A172 (cell line): ENCODE measurements around the gene SNAP91. TPM values are rescaled to one million over a fixed set of nuclear protein-coding genes. Genes with fewer than 3 reads are reported as not detected.

Source experiments
- DNase-seq: peaks from one replicate; pipeline ENCODE4 v3.0.0-alpha.2; 2015; ENCODE audit warnings: low spot score
- total RNA-seq: library from RNA; depleted of rRNA; stranded (reverse); fragments of >200 nt; shearing (Covaris generic); gene quantifications from 2 replicates; pipeline ENCODE4 v1.2.3, GENCODE V29; 2014; rRNA removed

The SNAP91 gene
- total RNA-seq, 1 experiment from 2014 or later: not detected

GRCh38 chr6:83539678-83540077 is 169.2 kb downstream of the SNAP91 start:
- no peak for DNase-seq

DNA sequence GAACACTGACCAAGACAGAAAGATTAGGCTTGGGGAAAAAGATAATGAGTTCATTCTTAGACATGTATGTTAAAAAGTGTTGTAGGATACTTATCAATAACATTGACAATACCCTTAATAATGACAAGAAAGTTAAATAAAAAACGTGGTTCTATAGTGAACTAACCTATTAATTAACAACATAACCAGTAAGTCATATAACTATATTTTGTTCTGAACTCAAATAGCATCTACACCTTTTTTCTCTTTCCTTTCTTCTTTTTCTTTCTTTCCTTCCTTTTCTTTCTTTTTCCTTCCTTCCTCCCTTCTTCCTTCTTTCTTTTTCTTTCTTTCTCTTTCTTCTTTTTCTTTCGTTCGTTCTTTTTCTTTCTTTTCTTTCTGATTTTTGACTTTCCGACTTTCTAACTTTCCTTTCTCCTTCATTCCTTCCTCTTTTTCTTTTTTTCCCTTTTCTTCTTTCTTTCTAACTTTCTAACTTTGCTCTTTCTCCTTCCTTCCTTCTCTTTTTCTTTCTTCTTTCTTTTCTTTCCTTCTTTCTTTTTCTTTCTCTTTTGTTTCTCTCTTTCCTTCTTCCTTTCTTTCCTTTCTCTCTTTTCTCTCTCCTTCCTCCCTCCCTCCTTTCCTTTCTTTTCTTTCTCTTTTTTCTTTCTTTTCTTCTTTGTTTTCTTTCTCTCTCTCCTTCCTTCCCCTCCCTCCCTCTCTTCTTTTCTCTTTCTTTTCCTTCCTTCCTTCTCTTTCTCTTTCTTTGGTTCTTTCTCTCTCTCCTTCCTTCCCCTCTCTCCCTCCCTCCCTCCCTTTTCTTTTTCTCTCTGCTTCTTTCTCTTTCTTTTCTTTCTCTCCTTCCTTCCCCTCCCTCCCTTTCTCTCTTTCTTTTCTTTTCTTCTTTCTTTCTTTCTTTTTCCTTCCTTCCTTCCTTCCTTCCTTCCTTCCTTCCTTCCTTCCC is 172.0 kb downstream of the SNAP91 start:
- DNase-seq: no peak

DNA sequence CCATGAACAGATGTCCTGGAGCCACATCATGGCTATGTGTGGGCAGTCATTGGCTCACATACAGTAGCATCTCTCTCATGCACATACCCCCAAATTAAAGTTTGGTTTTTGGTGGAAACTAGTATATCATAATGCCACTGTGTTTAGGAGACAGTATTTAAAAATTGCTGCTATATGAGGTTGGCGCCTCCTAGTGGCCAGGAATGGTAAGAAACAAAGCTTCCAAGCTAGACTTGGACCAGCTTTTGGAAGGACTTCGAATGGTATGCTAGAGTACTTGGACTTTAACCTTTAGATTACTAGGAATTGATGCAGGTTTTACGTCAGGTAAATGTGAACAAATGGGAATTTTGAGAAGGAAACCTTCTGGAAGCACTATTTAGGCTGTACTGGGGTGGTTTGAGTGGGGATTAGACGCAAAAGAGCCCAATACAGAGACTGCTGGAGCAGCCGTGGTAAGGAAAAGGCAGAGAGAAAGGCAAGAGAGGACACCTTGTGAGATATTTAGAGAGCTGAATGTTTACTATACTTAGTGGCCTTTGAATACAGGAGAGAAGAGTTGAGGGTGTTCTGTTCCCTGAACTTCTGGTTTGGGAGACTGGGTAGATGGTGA is 172.8 kb downstream of the SNAP91 start:
- peak; percentile 30 for DNase-seq

GRCh38 chr6:83518816-83519480 is 190.0 kb downstream of the SNAP91 start:
- no peak for DNase-seq

DNA sequence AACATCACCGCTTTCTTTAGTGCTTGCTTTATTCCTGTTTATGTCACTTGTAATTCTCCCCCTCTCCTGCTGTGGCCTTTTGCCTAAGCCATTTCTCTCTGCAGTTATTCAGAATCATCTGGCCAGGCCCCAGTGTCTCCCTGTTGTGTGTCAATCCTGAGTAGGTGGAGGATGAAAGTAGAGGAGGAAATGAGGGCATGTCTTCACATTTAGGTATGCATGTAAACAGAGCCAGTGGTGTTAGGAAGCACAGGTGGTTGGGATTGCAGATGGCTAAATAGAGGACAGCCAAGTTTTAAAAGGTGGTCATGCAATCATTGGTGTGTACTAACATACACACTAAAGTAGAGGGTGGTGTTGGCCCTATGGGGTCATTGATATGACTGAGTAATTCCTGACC is 191.4 kb downstream of the SNAP91 start:
- DNase-seq: no peak

DNA sequence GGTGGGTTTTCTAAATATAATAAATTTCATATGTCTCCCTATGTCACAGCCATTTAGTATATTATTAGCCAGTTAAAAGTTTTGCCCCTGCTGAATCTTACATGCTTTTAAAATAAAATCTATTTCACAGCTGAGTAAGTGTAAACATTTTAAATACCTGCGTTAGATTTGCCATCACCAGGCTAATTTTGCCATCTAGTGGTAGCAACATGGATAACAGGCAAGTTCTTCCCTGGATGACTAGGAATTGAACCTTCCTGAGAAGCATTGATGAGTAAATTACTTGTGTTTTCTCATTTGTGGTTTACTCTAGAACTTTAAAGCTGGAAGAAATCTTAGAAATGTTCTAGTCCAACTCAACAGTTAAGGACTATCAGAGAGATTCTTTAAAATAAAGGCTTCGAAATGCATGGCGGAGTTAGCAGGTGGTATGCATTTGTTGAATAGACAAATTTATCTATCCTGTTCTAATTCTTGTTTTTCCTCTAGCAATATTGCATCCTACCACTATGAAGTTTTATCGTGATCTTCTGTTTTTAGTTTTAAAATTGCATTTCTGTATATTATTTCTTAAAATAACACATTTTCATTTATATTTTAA is 193.9 kb downstream of the SNAP91 start:
- DNase-seq: peak; percentile 56

DNA sequence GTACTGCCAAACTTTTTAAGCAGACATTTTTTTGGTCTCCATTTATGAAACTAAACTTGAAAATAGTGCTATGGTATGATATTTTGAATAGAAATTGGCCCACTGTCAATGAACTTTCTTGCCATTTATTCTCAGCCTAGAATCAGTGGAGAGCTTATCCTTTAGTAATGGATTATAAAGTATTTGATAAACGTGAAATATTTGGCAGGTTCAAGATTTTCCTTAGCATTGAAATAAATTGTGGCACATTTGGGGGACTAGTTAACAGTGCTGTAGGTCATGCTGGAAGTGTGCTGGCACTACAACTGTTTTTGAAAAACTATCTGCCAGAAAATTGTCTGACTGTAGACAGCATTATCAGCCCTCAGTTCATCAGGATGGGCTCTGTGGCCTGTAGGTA is 194.4 kb downstream of the SNAP91 start:
- no peak for DNase-seq

- peak; percentile 47 for DNase-seq
Measured at GRCh38 chr6:83511901-83512681, 196.8 kb downstream of the SNAP91 start, which contains the start of gene PRSS35. PRSS35 (plus strand) TSS chr6:83512534; CDS start chr6:83523442, 10,908 bp downstream.

DNA sequence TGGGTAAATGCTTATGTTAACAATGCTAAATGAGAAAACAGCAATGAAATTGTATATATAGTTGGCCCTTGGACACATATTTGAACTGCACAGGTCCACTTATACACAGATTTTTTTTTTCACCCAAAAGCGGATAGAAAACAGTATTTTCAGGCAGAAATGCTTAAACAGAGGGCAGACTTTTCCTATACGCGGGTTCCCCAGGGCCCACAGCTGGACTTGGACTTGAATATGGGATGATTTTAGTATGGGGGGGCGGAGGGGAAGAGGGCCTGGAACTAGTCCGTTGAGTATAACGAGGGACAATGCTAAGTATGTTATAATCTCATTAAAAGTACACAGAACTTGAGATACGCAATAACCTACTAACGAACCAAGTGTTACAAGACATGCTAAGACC is 197.6 kb downstream of the SNAP91 start:
- no peak for DNase-seq

- no peak for DNase-seq
Measured at GRCh38 chr6:83510791-83511190, 198.1 kb downstream of the SNAP91 start.

GRCh38 chr6:83509441-83509840 is 199.5 kb downstream of the SNAP91 start:
- DNase-seq: no peak

GRCh38 chr6:83505356-83505755 is 203.5 kb downstream of the SNAP91 start:
- no peak for DNase-seq

Other genes with a start within 250 kb of the SNAP91 start
- gene PRSS35, start 196.6 kb downstream of the SNAP91 start, total RNA-seq: 0.90 and 1.3 TPM in 2 replicates
- not detected in 2 replicates for gene RIPPLY2, start 144.3 kb upstream of the SNAP91 start, total RNA-seq
- gene CYB5R4, start 150.6 kb upstream of the SNAP91 start, total RNA-seq: 30.5 and 35.0 TPM in 2 replicates